Activated CD8-positive, alpha-beta memory T cell treated with anti-CD3 and anti-CD28 coated beads, Interleukin-2, amount 50 U/mL, for 1 hour (primary cell): ENCODE results near the gene KRABD2.
A peak's percentile ranks its signal among the peaks of the same experiment; 100 is the strongest.
"Not testable (repeated sequence)": the region's sequence is repeated elsewhere in the genome, so short reads cannot be mapped to it uniquely, and the experiment has no call there.

Source experiments
- DNase-seq: peaks from one replicate; pipeline ENCODE4 v3.0.0-alpha.2; 2020; ENCODE audit errors: extremely low read depth

Gene KRABD2

GRCh38 chr17:8376271-8377067 is at the start of gene KRABD2:
Gene KRABD2, minus strand, starts transcription at chr17:8376704.
- peak; percentile 70 for DNase-seq

DNA sequence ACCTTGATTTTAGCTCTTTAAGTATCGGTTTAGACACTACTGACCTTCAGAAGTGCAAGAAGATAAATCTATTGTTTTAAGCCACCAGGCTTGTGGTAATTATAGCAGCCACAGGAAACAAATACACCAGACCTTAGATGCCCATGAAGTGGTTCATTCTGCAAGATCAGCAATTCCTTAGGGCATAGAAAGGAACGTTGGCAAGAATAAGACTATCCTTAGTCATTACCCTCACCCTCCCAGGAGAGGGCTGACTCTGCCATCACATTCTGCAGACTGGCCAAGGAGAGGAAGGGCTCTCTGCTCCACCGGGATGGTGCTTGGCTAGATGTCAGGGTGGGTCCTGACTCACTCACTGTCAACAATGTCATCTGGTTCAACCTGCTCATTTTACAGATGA is 45.1 kb upstream of the KRABD2 start:
- no peak for DNase-seq

GRCh38 chr17:8420041-8420934 is 43.8 kb upstream of the KRABD2 start:
- no peak for DNase-seq

GRCh38 chr17:8419305-8419704 is 42.8 kb upstream of the KRABD2 start:
- no peak for DNase-seq

DNA sequence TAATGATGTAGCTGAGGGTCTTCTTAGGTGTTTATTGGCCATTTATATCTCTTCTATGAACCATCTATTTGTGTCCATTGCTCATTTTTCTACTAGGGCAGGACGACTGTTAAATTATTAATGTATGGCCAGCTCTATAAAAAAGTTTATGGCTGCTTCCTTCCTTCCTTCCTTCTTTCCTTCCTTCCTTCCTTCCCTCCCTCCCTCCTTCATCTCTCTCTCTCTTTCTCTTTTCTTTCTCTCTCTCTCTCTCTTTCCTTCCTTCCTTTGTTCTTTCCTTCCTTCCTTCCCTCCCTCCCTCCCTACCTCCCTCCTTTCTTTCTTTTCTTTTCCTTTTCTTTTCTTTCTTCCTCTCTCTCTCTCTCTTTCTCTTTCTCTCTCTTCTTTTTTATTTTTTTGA is 42.0 kb upstream of the KRABD2 start:
- no peak for DNase-seq

- DNase-seq = no peak
These were observed 41.3 kb upstream of the KRABD2 start for GRCh38 chr17:8417806-8418205.

- no peak for DNase-seq
These were observed 37.4 kb upstream of the KRABD2 start for GRCh38 chr17:8413938-8414337.

DNA sequence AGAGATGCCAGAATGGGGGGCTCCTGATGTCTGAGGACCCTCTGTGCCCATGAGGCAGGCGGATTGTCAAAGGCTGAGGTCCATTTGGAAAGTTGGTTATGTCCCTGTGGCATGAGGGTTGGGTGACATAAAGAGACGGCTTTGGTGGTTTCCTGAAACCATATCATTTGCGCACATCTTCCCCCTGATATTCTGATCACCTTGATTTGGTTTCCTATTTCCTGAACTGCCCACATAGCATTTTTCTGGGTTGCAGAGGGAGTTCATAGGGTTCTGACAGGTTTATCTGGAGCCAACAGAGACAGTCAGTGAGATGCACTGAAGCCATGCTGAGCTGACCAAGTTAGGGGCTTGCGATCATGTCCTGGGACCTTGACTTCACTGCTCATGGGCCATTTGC is 36.8 kb upstream of the KRABD2 start:
- DNase-seq = no peak

GRCh38 chr17:8412089-8412488 is 35.6 kb upstream of the KRABD2 start:
- no peak for DNase-seq

GRCh38 chr17:8410883-8411238 is 34.4 kb upstream of the KRABD2 start:
- DNase-seq = no peak

DNA sequence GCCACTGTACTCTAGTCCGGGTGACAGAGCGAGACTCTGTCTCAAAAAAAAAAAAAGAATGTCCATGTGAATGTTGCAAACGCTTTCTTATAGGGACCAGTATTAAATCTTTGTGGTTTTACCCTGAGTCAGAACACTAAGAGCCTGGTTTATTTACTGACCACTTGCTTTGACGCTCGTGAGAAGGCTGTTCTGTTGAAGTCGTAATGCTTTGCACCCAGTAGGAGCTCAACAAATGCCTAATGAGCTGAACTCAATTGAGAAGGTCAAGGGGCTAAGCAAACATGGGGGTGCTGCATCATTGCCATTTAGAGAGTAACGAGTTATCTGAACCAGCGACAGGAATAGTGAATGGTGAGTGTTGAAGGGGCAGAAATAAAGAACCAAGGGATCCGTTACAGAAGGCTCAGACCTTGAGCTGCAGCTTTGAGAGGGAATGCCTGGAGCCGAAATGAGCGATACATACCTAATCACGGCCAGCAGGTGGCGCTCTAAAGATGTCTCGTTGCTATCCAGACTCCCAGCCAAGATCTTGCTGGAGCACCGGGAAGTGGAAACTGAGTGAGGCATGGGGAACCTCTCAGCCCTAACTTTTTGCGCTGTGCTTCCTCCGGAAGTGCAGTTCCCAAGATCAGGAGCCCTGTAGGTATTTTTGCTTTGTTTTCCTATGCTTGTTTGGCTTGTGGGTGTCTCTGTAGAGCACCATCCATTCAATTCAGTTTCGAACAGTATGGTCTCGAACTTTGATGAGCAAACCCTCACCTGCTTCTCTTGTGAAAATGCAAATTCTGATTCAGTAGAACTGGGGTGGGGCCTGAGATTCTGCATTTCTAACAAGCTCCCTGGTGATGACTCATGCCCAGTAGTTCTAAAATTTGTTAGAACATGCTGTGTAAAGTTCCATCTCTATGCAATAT is 33.7 kb upstream of the KRABD2 start:
- DNase-seq = peak; percentile 49

DNA sequence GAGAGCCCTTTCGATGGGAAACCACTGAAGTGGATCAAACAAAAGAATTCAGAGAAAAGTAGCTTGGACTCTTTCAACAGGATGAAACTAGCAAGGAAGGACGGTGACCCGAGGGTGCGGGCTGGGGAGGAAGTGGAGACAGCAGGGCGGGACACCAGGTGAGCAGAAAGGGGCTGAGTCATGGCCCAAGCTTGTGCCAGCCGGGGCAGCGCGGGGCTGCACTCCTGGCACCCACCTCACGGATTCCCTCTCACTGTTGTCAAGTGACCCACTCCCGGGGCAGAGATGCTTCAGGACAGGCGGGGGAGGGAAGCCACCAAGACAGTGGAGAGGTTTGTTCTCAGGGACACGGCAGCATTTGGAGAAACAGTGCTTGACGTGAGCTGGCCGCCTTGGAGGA is 31.9 kb upstream of the KRABD2 start:
- no peak for DNase-seq

DNA sequence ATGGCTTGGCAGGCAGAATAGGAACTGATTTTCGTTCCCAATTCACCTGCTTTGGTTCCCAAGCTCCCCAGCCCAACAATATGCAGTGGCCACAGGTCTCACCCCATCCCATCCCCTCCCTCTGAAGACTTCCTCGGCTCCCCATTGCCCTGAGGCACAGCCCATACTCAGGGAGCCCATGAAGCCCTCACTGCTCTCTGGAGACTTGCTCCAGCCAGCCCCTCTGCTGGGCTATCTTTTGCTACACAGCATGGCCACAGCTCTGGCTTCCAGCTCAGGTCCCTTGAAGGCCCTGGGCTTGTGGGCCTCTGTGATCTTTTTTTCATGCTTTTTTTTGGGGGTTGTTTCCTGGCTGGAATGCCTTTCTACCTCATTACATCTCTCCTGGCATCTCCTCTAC is 29.7 kb upstream of the KRABD2 start:
- no peak for DNase-seq

GRCh38 chr17:8405499-8406016 is 29.1 kb upstream of the KRABD2 start:
- no peak for DNase-seq

- no peak for DNase-seq
These were observed 26.5 kb upstream of the KRABD2 start for GRCh38 chr17:8402921-8403536.

GRCh38 chr17:8401107-8401506 is 24.6 kb upstream of the KRABD2 start:
- DNase-seq = no peak

DNA sequence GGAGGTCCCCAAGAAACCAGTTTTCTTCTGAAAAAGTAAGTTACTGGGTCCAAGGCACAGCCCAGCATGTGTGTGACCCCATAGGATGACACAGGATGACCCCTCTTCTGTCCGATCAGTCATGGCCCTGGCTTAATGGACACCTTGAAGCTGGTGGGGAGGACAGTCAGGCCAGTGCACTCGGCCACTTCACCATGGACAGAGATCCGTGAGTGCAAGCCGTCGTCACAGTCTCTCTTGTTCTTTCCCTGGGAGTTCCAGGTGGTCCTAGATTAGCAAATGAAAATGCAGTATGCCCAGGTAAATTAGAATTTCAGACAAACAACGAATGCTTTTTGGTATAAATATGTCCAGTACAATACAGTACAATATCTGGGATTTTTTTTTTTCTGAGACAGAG is 22.5 kb upstream of the KRABD2 start:
- no peak for DNase-seq

- no peak for DNase-seq
These were observed 21.1 kb upstream of the KRABD2 start, which contains the start of gene RNF222 for GRCh38 chr17:8397636-8398035. Gene RNF222, minus strand, starts transcription at chr17:8397827. Its CDS starts 4,366 bp downstream, at chr17:8393461.

GRCh38 chr17:8394497-8394896 is 18.0 kb upstream of the KRABD2 start:
- DNase-seq = not testable (repeated sequence)

DNA sequence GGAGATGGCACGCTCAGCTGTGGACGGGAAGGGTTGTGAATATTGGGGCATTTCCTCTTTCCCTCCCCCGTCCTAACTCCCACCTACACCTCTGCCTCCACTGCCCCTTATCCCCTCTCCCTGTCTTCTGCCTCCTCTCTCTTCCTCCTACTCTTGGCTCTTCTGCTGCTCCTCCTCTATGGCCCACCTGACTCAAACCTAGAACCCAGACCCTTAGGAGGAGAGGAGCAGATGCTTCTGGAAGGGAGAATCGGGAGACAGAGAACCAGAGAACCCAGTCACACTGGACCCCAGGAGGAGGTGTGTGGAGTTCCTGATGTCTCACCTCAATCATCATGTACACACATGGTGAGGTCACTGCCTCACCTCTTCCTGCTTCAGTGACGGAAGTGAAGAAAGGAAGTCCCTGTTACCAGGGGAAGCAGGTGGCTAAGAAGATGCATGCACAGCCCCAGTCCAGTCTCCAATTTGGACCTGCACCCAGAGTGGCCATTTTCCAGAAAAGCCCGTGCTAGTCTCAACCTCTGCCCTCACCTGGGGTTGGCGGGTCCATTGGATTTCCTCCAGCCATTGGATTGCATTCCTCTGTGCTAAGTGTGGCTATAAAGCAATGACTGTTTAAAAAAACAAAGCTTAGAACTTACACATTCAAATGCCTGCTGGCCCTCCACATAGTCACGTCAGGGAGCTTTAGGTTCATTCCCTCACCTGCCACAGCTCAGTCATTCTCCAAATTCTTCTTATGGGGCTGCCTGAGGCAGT is 17.1 kb upstream of the KRABD2 start:
- no peak for DNase-seq
